GM13976 (cell line): ENCODE results near the gene COL20A1.

Source experiments
- DNase-seq: peaks from one replicate; pipeline ENCODE4 v3.0.0; 2012; ENCODE audit warnings: low spot score
- in situ Hi-C: fragments of 300-500 bp; cut with MboI; formaldehyde crosslinking; loops from one replicate; pipeline ENCODE4 v1.12.0; 2022; ENCODE audit warnings: low sequenced_read_pairs, mixed read lengths, inconsistent platforms; ENCODE audit not compliant: unreplicated experiment
- TF ChIP-seq, protein P1 (sequence below): IDR thresholded peaks from 2 replicates; pipeline ENCODE4 v1.5.1; 2012; ENCODE audit warnings: borderline replicate concordance, mild to moderate bottlenecking; ENCODE audit not compliant: insufficient read depth; ENCODE audit errors: extremely low read depth, missing control alignments, control extremely low read depth

The COL20A1 gene

DNA sequence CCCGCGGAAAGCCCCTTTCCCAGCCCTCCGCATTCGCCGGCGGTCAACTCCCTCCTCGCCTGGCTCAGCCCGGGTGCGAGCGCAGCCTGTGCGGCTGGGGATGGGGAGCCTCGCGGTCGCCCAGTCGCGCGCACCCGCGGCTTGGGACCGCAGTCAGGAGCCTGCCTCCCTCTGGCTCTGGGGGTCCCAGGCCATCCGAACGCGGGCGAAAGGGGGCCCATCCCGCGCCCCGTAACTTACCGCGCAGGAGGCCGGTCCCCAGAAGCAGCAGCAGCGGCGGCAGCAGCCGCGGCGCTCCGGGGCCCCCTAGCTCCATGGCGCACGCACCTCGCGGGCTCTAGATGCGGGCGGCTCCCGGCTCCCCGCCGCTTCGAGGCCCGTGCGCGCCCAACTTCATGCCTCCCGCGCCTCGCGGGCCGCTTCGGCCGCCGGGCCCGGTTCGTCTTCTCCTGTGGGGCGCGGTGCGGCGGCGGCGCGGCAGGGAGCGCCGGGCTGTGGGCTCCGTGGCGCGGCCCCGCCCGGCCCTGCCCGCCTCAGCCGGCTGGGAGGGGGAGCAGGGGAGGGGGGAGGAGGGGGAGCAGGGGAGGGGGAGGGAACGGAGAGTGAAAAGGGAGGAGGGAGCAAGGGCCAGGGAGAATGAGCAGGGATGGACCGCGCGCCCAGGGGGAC is 68.0 kb downstream of the COL20A1 start, which contains the start of gene CHRNA4:
Gene CHRNA4 (minus strand): TSS at position 500 of the 669 bp plus-strand sequence. CDS start 184 bp downstream, at position 316.
- in situ Hi-C loops: no loop called here
- TF ChIP-seq, protein P1, sequence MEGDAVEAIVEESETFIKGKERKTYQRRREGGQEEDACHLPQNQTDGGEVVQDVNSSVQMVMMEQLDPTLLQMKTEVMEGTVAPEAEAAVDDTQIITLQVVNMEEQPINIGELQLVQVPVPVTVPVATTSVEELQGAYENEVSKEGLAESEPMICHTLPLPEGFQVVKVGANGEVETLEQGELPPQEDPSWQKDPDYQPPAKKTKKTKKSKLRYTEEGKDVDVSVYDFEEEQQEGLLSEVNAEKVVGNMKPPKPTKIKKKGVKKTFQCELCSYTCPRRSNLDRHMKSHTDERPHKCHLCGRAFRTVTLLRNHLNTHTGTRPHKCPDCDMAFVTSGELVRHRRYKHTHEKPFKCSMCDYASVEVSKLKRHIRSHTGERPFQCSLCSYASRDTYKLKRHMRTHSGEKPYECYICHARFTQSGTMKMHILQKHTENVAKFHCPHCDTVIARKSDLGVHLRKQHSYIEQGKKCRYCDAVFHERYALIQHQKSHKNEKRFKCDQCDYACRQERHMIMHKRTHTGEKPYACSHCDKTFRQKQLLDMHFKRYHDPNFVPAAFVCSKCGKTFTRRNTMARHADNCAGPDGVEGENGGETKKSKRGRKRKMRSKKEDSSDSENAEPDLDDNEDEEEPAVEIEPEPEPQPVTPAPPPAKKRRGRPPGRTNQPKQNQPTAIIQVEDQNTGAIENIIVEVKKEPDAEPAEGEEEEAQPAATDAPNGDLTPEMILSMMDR: no peak
- no peak for DNase-seq

DNA sequence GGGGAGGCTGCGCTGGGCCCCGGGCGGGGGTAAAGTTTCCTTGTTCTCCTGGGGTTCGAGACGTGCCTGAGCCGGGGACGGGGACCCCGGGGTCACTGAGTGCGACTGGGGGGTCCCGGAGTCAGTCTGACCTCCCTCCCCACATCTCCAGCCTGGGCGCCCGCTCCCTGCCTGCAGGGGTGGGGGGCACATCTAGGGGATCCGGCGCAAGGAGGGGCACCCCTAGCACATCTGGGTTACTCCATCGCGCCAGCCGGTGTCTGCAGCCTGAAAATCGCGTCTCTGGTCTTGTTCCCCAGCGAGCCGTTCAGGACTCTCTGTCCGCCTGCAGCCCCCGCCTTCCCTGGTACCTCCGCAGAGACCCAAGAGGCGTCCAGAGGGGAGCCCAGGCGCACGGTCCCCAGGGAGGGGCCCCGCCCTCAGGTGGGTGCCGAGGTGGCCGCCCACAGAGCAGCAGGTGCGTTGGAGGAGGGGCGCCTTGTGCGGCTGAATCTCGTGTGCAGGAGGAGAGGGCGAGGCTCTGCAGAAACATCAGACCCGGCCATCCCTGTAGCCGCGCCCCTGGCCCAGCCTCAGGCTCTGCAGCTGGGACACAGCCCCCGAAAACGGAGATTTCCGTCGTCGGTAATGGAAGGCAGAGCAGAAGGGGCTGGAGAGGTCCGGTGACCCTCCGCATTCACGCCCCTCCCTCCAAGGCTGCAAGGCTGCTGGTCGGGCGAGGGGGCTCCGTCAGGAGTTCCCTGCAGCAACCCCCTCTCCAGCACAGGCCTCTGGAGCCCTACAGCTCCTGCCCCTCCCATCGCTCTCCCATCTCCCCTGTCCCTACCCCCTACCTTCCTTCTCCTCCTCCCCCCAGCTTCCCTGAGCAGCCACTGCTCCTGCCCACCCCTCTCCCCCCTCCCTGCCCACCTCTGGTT is 68.8 kb downstream of the COL20A1 start:
- no peak for DNase-seq
- in situ Hi-C loops: no loop called here
- TF ChIP-seq, protein P1: no peak

DNA sequence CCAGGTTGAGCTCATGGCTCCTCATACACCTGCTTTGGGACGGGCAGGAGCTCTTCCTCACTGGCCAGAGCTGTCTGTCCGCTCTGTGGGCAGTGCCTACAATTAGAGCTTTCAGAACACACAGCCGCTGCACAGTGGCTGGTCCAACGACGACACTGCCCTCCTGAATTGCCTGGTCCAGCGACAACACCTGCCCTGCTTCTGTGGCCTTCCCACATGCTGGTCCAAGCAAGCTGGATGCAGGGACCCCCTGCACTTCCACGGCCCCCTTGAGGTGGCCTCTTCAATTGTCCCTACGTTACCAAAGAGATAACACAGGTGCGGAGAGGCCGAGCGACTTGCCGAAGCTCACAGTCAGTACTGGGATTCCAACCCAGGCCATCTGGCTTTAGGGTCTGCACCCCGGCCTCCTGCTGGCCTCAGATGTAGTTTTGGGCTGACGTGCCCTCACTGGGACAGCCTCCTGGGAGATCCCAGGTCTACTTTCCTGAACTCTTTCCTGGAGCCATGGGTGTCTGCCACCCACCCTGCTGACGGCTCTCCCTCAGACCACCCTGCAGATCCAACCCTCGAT is 69.5 kb downstream of the COL20A1 start:
- TF ChIP-seq, protein P1: no peak
- DNase-seq: no peak
- in situ Hi-C loops: no loop called here

DNA sequence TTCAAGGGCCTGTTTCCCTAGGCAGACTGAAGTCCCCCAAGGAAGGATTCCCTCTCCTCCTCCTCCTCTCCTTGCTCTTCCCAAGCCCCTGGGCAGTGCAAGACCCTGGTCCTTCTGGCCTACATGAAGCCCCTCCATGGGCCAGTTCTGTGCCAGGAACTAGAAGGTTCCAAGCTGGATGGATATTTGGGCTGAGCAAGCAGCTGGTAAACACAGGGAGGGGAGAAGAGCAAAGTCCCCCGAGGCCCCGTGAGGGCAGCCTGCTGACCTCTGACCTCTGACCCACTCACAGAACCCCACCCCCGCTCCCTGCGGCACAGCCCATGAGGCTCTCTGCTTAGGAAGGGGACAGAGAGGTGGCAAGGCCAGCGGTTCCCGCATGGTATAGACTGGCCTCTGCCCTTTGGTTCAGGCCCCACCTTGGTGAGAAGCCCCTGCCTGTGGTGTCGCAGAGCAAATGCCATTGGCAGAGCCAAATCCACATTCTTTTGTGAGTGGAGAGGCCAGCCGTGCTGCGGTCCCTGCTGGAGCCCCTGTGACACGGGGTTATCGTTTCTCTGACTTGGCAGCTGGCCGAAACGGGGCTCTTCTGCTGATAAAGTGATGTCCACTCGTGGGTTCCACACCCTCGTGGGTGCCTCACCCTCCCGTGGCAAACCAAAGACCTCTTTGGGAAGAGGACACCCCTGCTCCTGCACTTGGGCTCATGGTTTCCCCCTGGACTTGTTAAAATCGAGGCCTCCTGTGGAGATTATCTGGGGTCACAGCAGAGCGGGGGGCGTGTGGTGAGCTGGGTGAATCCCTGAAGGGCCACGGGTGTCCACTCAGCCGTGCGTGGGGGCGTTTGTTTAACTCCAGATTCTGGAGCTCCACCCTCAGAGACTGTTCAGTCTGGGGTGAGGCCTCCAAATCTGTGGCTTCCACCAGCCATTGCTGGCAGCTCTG is 70.3 kb downstream of the COL20A1 start:
- in situ Hi-C loops: no loop called here
- TF ChIP-seq, protein P1: no peak
- DNase-seq: no peak

DNA sequence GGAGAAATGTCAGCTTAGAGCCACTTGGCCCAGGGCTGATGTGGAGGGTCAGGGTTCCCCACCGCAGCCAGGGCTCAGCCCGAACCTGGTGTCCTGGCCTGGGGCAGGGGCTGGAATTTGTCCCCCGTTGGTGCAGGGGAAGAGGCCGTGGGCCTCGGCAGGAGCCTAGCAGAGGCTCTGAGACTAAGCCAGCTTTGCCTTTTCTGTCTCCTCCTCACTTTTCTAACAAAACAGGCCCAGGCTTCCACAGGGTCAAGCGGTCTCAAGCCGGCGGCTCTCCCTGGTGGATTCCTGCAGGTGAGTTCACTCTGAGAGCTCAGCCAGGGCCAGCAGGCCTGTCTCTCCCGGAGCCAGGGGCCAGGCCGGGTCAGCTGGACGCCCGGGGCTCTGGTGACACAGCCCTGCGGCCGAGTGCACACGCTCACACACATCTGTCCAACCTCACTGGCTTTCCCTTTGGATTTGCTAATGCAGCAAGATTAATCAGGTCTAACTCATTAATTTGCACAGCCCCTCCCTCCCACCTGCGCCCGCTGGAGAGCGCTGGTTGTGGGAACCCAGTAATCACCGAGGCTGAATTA is 71.1 kb downstream of the COL20A1 start:
- in situ Hi-C loops: no loop called here
- TF ChIP-seq, protein P1: no peak
- DNase-seq: no peak
